GM12891 (cell line): Measurements from ENCODE around the gene TEDC2. TPM values are rescaled to one million over a fixed set of nuclear protein-coding genes. Genes with fewer than 3 reads are reported as not detected.

Source experiments
- DNase-seq: peaks from one replicate; pipeline ENCODE4 v3.0.0; 2011; ENCODE audit warnings: low spot score; ENCODE audit not compliant: insufficient read length
- FAIRE-seq: peaks from 2 replicates; lab custom pipeline; 2011; peaks lifted over from hg19 to GRCh38; lab: Jason Lieb, UNC
- PAX5 ChIP-seq: IDR thresholded peaks from 2 replicates; pipeline ENCODE4 v1.6.1; 2011; ENCODE audit warnings: low read length, moderate library complexity, mild to moderate bottlenecking; ENCODE audit not compliant: insufficient read depth, severe bottlenecking
- POLR2A ChIP-seq: IDR thresholded peaks from 2 replicates; pipeline ENCODE4 v1.6.1; 2011; ENCODE audit warnings: low read depth, low read length, control low read depth
- POLR2AphosphoS5 ChIP-seq: IDR thresholded peaks from 2 replicates; pipeline ENCODE4 v1.6.1; 2011; ENCODE audit warnings: low read depth, low read length, control low read depth
- POU2F2 ChIP-seq: IDR thresholded peaks from 2 replicates; pipeline ENCODE4 v1.6.1; 2011; ENCODE audit warnings: low read depth, mild to moderate bottlenecking, control low read depth, low read length, moderate library complexity
- SPI1 ChIP-seq: IDR thresholded peaks from 2 replicates; pipeline ENCODE4 v1.6.1; 2011; ENCODE audit warnings: low read depth, low read length, control low read depth
- TAF1 ChIP-seq: IDR thresholded peaks from 2 replicates; pipeline ENCODE4 v1.6.1; 2011; ENCODE audit warnings: low read depth, low read length, control low read depth
- polyA plus RNA-seq: library from polyadenylated mRNA; unstranded; fragments of >200 nt; gene quantifications from one replicate; pipeline ENCODE4 v1.2.1, GENCODE V29; 2012; ENCODE audit warnings: low read depth, missing spikeins, inconsistent platforms; ENCODE audit not compliant: missing spikeins

Gene TEDC2, protein sequence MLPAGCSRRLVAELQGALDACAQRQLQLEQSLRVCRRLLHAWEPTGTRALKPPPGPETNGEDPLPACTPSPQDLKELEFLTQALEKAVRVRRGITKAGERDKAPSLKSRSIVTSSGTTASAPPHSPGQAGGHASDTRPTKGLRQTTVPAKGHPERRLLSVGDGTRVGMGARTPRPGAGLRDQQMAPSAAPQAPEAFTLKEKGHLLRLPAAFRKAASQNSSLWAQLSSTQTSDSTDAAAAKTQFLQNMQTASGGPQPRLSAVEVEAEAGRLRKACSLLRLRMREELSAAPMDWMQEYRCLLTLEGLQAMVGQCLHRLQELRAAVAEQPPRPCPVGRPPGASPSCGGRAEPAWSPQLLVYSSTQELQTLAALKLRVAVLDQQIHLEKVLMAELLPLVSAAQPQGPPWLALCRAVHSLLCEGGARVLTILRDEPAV
- 10.8 TPM for polyA plus RNA-seq

DNA sequence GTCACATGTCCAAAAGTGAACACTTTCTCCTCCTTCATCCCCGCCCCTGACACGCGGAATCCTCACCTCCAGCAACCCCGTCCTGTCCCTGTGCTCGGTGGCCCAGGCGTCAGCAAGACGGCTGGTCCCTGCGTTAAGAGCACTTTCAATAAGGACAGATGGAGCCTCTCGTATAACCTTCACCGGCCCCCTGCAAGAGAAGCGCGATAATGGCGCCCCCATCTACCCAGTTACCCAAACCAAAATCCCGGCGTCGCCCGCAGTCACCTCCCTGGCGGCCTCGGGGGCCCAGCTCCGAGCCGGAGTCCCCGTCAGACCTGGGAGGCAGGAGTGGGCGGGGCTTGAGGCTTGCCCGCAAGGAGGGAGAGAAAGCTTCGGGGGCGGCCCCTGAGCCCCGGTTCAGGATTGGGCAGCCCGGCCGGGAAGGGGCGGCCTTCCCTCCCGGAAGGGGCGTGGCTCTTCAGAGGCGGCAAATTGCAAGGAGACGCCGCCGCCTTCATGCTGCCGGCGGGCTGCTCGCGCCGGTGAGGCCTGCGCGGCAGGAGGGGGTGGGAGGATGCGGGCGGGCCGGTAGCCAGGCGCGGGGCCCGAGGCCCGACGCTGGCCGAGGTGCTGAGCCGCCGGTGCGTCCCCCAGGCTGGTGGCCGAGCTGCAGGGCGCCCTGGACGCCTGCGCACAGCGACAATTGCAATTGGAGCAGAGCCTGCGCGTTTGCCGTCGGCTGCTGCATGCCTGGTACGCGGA, at the start of gene TEDC2:
Gene TEDC2, plus strand, starts transcription at position 463 of the 744 bp plus-strand sequence. Its CDS starts 36 bp downstream, at position 499.
- DNase-seq (peak; percentile 100), FAIRE-seq (peak; percentile 97)
- TF ChIP-seq POLR2AphosphoS5 = no peak
- no peak for TF ChIP-seq PAX5
- no peak for TF ChIP-seq POU2F2
- no peak for TF ChIP-seq SPI1
- no peak for TF ChIP-seq POLR2A
- no peak for TF ChIP-seq TAF1

DNA sequence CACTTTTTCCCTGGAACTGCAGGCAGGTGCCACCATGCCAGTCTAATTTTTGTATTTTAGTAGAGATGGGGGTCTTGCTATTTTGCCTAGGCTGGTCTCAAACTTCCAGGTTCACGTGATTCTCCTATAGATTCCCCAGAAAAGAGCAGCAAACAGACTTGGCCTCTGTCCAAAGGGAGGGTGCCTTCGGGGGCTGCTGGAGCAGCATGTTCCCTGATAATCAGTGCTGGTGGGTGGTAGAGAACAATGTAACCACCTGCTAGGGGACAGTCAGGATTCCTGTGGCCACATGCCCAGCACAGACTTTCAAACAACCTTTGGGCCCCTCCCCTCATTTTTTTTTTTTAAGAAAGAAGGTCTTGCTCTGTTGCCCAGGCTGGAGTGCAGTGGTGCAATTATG, 44.8 kb upstream of the TEDC2 start:
- TF ChIP-seq POLR2AphosphoS5 (no peak), TAF1 (no peak), PAX5 (no peak), POLR2A (no peak), SPI1 (no peak), POU2F2 (no peak)
- FAIRE-seq (no peak), DNase-seq (no peak)

DNA sequence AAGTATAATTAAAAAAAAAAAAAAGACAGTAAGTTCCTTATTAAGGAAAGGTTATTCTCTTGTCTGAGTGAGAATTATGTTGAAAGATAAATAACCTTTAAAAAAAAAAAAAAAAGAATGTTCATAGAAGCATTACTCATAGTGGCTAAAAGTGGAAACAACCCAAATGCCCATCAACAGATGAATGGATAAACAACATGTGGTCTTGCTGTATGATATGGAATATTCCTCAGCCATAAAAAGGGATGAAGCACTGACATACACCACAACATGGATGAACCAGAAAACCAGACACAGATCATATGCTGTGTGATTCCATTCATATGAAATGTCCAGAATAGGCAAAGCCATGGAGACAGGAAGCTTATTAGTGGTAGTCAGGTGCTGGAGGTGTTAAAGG, 39.9 kb upstream of the TEDC2 start:
- DNase-seq (no peak), FAIRE-seq (no peak)
- TF ChIP-seq PAX5 (no peak), SPI1 (no peak), POLR2AphosphoS5 (no peak), POLR2A (no peak), POU2F2 (no peak), TAF1 (no peak)

DNA sequence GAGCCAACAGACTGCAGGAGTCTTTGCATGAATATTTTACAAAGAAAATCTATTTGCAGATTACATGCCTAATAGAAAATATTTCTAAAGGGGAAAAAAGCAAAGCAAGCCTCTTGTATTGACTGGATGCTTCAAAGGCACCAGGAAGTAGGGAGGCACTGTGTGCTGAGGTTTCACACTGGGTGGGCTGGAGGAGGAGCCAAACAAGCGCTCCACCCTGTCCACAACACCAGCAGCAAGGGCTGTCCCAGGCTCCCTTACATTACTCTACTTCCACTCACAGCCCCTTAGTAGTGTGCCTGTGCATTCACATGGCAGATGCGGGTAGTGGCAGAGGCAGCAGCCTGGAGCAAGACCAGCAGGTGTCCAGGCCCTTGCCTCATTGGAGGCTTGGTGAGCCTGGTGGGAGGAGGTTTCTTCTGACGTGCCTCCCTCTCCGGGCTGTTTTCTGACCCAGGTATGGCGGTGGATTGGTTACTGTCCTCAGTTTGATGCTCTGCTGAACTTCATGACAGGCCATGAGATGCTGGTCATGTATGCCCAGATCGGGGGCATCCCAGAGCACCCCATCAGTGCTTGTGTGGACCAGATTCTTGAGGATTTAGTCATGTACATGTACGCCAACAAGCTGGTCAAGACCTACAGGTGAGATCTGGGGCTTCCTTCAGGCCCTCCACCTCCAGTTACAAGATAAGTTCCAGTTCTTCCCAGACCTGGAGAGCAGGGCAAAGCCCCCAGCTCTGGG, 37.6 kb upstream of the TEDC2 start:
- peak; percentile 40 for FAIRE-seq
- TF ChIP-seq PAX5 = no peak
- no peak for TF ChIP-seq POU2F2
- no peak for TF ChIP-seq TAF1
- TF ChIP-seq POLR2AphosphoS5 = no peak
- TF ChIP-seq POLR2A = no peak
- no peak for TF ChIP-seq SPI1
- no peak for DNase-seq

DNA sequence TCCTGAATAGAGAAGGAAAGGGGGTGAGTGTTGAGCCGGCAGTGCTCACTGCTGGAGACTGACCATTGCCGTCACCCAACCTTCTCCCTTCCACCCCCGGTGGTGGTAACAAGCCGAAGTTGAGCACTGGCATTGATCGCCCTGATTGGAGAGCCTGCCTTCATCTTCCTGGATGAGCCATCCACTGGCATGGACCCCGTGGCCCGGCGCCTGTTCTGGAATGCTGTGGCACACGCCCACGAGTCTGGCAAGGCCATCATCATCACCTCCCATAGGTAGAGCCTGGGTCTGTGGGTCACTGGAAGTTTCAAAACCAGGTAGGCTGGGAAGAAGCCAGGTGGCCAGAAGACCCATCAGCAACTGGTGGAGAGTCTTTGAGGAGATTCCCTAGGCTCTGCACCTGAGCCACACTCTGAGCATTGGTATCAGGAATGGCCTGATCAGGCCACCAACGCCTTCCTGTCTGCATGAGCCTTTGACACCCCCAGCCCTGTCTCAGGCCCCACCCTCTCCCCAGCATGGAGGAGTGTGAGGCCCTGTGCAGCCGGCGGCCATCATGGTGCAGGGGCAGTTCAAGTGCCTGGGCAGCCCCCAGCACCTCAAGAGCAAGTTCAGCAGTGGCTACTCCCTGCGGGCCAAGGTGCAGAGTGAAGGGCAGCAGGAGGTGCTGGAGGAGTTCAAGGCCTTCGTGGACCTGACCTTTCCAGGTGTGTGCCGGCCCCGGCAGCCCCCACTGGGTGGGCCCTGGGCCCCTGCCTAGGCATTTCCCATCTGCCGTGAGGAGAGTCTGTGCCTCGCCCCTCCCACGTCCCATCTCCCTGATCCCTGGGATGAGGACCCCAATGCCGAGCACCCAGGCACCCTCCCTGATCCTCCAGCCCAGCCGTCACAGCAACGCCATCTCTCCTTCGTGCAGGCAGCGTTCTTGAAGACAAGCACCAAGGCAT, 35.6 kb upstream of the TEDC2 start:
- no peak for TF ChIP-seq TAF1
- no peak for TF ChIP-seq POU2F2
- no peak for TF ChIP-seq POLR2A
- TF ChIP-seq SPI1 = no peak
- TF ChIP-seq PAX5 = no peak
- TF ChIP-seq POLR2AphosphoS5 = no peak
- DNase-seq (no peak), FAIRE-seq (peak; percentile 26)

DNA sequence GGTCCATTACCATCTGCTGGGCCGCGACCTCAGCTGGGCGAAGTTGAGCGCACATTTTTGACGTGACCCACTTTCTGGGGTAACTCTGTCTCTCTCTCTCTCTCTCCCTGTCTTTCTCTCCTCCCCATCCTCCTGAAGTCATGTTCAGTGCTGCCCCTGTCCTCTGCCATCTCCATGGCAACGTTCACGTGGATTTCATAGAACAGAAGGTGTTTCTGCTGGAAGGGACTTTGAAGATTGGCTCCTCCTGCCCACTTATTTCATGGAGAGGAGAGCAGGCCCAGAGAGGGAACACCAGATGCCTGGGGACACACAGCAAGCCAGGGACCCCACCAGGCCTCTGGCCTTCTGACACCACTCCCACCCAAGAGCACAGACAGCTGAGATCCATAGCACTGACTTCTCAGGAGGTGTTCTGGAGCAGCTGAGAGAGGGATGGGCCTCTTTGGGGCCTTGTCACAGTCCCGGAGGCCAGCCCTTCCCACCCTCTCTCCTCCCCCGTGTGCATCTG, 34.8 kb upstream of the TEDC2 start:
- TF ChIP-seq POLR2AphosphoS5 = no peak
- TF ChIP-seq SPI1 = no peak
- TF ChIP-seq POU2F2 = no peak
- TF ChIP-seq PAX5 = no peak
- no peak for TF ChIP-seq TAF1
- no peak for TF ChIP-seq POLR2A
- no peak for FAIRE-seq
- no peak for DNase-seq

DNA sequence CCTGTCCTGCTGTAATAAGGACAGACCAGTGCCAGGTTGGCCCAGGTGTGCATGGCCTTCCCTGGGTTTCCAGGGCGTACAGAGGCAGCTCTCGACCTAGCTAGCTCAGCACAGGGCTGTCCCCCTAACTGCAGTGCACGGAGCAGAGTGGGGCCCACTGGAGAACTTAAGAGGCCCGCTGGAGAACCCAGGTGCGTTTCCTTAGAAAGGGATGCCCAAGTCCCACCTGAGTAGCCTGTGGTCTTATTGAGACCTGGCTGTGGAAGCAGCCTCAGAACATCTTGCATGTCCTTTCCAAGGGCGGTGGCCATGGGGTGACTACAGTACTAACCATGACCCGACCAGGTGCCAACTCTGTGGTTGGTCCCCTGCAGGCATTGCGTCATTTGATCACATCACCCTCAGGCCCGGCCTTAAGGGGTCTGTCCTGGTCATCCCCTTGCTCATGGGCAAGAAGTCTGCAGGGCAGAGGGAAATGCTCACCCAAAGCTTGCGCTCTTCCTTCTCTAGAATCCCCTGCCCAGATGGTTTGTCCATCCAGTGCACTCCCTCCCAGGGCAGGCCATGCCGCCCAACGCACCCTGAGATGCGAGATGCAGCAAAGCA, 34.0 kb upstream of the TEDC2 start:
- DNase-seq = no peak
- TF ChIP-seq POU2F2 = no peak
- FAIRE-seq = no peak

DNA sequence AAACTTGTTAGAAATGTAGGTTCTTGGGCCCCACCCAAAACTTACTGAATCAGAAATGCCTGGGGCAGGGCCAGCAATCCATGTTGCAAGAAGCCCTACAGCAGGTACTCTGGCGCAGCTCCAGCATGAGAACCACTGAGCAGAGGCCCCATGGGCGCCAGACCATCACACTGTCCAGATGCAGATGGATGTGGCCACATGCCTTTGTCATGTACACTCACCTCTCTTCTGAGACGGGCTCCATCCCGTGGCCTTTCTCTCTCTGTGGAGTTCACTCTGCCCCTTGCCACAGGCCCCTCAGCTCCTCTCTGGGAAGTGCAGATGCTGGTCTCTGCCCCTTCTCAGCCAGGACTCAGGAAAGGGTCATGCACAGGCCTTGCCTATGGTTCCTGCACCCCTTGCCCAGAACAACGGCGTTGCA, 33.0 kb upstream of the TEDC2 start:
- DNase-seq (no peak), FAIRE-seq (no peak)
- no peak for TF ChIP-seq POLR2AphosphoS5
- no peak for TF ChIP-seq POU2F2
- TF ChIP-seq PAX5 = no peak
- TF ChIP-seq TAF1 = no peak
- TF ChIP-seq POLR2A = no peak
- TF ChIP-seq SPI1 = no peak
